Measurements from ENCODE around the gene USF3.

GRCh38 chr3:113695431-113695785 is 1.0 kb downstream of the USF3 start:
- TF ChIP-seq REST (IDR thresholded peaks at IDR 0.05; ENCODE audit: low read depth) (no peak), EP300 (IDR thresholded peaks at IDR 0.05; ENCODE audit: borderline replicate concordance) (no peak), USF1 (IDR thresholded peaks at IDR 0.05) (no peak), NFIC (IDR thresholded peaks at IDR 0.05) (no peak), TAF1 (IDR thresholded peaks at IDR 0.05; ENCODE audit: low read depth) (no peak), YY1 (IDR thresholded peaks at IDR 0.05; ENCODE audit: low read depth) (no peak), CEBPB (IDR thresholded peaks at IDR 0.05) (no peak), CREB1 (IDR thresholded peaks at IDR 0.05; ENCODE audit: low read depth) (no peak)

Data from Ishikawa (cell line).